Adipocyte (in vitro differentiated cells): ENCODE data around the gene STMN3.
"Not testable (repeated sequence)": the region's sequence is repeated elsewhere in the genome, so short reads cannot be mapped to it uniquely, and the experiment has no call there.

Experiments
- DNase-seq: peaks from one replicate; pipeline ENCODE4 v3.0.0-alpha.2; 2015; ENCODE audit warnings: low read depth
- H3K27me3 ChIP-seq: replicated peaks from 2 replicates; pipeline ENCODE4 v1.7.0; 2013; ENCODE audit warnings: mild to moderate bottlenecking, low read length, moderate library complexity; ENCODE audit not compliant: control insufficient read depth, insufficient read depth
- H3K36me3 ChIP-seq: 2 replicates; pipeline ENCODE4 v1.7.0; 2013; ENCODE audit warnings: low read length, mild to moderate bottlenecking, moderate library complexity; ENCODE audit not compliant: control insufficient read depth, insufficient read depth, severe bottlenecking
- H3K4me1 ChIP-seq: 2 replicates; pipeline ENCODE4 v1.7.0; 2013; ENCODE audit warnings: mild to moderate bottlenecking, low read length, moderate library complexity; ENCODE audit not compliant: control insufficient read depth, insufficient read depth
- H3K4me3 ChIP-seq: 2 replicates; pipeline ENCODE4 v1.7.0; 2013; ENCODE audit warnings: mild to moderate bottlenecking, low read length, moderate library complexity
- H3K9ac ChIP-seq: 2 replicates; pipeline ENCODE4 v1.7.0; 2013; ENCODE audit warnings: mild to moderate bottlenecking, low read length, moderate library complexity
- H3K9me3 ChIP-seq: 2 replicates; pipeline ENCODE4 v1.7.0; 2013; ENCODE audit warnings: mild to moderate bottlenecking, low read length, moderate library complexity; ENCODE audit not compliant: control insufficient read depth

STMN3 gene

GRCh38 chr20:63639093-63639975 lies 13.9 kb downstream of the STMN3 start:
- DNase-seq: no peak
- Histone ChIP-seq H3K4me3 (no peak overlapping the region), H3K27me3 (no peaks in the 10 kb centered on the region)

GRCh38 chr20:63636752-63637628 lies 16.2 kb downstream of the STMN3 start:
- Histone ChIP-seq H3K9me3 (no peaks in the 10 kb centered on the region), H3K4me3 (no peak overlapping the region), H3K4me1 (no peaks in the 10 kb centered on the region), H3K36me3 (no peaks in the 10 kb centered on the region), H3K27me3 (no peaks in the 10 kb centered on the region), H3K9ac (no peak overlapping the region)
- DNase-seq: no peak

More at GRCh38 chr20:63639093-63639975, 13.9 kb downstream of the STMN3 start:
- H3K9ac ChIP-seq: no peak overlapping the region
- no peaks in the 10 kb centered on the region for H3K4me1 ChIP-seq
- H3K9me3 ChIP-seq: no peaks in the 10 kb centered on the region
- H3K36me3 ChIP-seq: no peaks in the 10 kb centered on the region

DNA sequence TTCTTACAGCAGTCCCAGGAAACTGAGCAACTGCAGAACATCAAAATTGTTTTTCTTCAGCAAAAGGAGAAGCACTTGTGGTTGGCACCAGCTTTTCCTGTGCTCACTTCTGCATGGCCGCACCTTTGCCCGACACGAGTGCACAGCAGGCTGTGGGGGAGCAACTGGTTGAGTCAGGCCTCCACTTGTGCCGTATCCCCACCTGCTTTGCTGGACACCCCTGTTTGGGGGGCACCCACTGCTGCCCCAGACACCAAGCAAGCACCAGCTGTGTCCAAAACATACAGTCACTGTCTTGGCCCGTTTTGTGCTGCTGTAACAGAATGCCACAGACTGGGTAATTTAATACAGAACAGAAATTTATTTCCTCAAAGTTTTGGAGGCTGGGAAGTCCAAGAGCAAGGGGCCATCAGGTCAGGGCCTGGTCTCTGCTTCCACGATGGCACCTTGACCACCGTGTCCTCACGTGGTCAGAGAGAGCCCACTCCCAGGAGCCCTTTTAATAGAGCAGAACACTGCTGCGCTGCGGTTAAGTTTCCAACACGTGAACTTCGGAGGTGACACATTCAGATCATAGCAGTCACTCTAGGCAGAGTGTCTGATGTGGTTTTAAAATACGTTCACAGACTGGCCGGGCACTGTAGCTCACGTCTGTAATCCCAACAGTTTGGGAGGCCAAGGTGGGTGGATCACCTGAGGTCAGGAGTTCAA lies 17.6 kb downstream of the STMN3 start:
- H3K27me3 ChIP-seq: no peaks in the 10 kb centered on the region
- no peaks in the 10 kb centered on the region for H3K4me1 ChIP-seq
- no peaks in the 10 kb centered on the region for H3K9me3 ChIP-seq
- H3K36me3 ChIP-seq: no peaks in the 10 kb centered on the region
- DNase-seq: no peak
- no peak overlapping the region for H3K9ac ChIP-seq
- H3K4me3 ChIP-seq: no peak overlapping the region

DNA sequence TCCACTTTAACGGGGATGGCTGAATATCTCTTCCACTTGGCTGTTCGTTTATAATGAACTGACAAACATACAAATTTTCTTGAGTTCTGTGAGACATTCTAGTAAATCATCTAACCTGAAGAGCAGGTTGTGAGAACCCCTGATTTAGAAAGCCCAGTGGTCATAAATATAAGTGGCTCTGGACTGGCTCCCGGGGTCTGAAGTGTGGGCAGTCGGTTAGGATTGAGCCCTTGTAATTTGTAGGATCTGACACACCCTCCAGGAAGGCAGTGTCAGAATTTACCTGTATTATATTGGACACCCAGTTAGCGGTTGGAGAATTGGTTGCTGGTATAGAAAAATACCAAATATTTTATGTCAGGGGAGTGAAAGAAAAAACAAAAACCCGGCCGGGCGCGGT lies 19.5 kb downstream of the STMN3 start:
- Histone ChIP-seq H3K4me1 (peaks cover 3% of the 10 kb centered on the region), H3K4me3 (no peak overlapping the region), H3K27me3 (no peaks in the 10 kb centered on the region), H3K9me3 (no peaks in the 10 kb centered on the region), H3K9ac (no peak overlapping the region), H3K36me3 (no peaks in the 10 kb centered on the region)
- DNase-seq: no peak

DNA sequence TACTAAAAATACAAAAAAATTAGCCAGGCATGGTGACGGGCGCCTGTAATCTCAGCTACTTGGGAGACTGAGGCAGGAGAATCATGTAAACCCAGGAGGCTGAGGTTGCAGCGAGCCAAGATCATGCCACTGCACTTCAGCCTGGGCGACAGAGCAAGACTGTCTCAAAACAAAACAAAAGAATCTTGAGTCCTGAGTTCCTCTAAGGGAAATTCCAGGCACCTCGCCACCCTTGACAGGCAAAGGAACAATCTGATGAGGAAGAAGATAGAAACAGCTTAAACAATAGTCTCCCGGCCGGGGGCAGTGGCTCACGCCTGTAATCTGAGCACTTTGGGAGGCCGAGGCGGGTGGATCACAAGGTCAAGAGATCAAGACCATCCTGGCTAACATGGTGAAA lies 21.8 kb downstream of the STMN3 start:
- H3K27me3 ChIP-seq, DNase-seq, H3K36me3 ChIP-seq, H3K9me3 ChIP-seq, H3K4me3 ChIP-seq, H3K9ac ChIP-seq: not testable (repeated sequence)
- H3K4me1 ChIP-seq: peaks cover 11% of the 10 kb centered on the region

GRCh38 chr20:63630956-63631355 lies 22.3 kb downstream of the STMN3 start:
- H3K9ac ChIP-seq, H3K36me3 ChIP-seq, DNase-seq, H3K9me3 ChIP-seq, H3K27me3 ChIP-seq, H3K4me3 ChIP-seq: not testable (repeated sequence)
- H3K4me1 ChIP-seq: peaks cover 11% of the 10 kb centered on the region

GRCh38 chr20:63628246-63628975 lies 24.8 kb downstream of the STMN3 start:
- H3K36me3 ChIP-seq: no peaks in the 10 kb centered on the region
- peak; percentile 55 for DNase-seq
- peak overlapping the region; percentile 96 for H3K4me3 ChIP-seq
- no peaks in the 10 kb centered on the region for H3K9me3 ChIP-seq
- H3K9ac ChIP-seq: peak overlapping the region; percentile 99
- H3K4me1 ChIP-seq: peaks cover 14% of the 10 kb centered on the region
- H3K27me3 ChIP-seq: no peaks in the 10 kb centered on the region

GRCh38 chr20:63627751-63628245 lies 25.4 kb downstream of the STMN3 start:
- DNase-seq: no peak
- Histone ChIP-seq H3K36me3 (no peaks in the 10 kb centered on the region), H3K4me1 (peaks cover 14% of the 10 kb centered on the region), H3K4me3 (peak overlapping the region; percentile 96), H3K9ac (peak overlapping the region; percentile 99), H3K9me3 (no peaks in the 10 kb centered on the region), H3K27me3 (no peaks in the 10 kb centered on the region)

- Histone ChIP-seq H3K9ac (peak overlapping the region; percentile 99), H3K27me3 (no peaks in the 10 kb centered on the region), H3K4me3 (peak overlapping the region; percentile 96), H3K4me1 (peaks cover 14% of the 10 kb centered on the region), H3K9me3 (no peaks in the 10 kb centered on the region), H3K36me3 (no peaks in the 10 kb centered on the region)
- DNase-seq: peak; percentile 97
Observed at GRCh38 chr20:63627129-63627750, 26.0 kb downstream of the STMN3 start.

DNA sequence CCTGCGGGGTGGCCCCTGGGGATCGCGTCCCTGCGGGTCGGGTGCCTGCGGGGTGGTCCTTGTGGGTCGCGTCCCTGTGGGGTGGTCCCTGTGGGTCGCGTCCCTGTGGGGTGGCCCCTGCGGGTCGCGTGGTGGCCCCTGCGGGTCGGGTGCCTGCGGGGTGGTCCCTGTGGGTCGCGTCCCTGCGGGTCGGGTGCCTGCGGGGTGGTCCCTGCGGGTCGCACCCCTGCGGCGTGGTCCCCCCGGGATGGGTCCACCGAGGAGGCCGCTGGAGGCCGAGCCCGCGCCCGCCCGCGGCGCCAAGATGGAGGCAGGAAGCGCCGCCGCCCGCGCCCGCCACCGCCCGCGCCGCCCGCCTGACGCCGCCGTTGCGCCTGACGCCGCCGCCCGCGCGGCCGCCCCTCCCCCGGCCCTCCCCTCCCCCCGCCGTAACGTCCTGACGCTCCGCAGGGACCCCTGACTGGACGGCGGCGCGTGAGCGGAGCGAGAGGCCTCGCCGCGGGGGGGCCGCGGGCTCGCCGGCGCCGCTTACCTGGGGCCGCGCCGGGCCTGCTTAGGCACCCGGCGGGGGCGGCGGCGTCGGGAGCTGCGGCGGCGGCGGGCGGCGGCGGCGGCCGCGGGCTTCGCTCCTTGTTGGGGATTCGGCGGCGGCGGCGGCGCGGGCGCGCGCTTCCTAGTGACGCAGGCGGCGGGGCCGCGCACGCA lies 26.6 kb downstream of the STMN3 start, which contains the start of gene GMEB2:
Gene GMEB2 (minus strand): TSS at position 678 of the 705 bp plus-strand sequence. CDS start 7,704 bp downstream, outside the sequence.
- no peaks in the 10 kb centered on the region for H3K36me3 ChIP-seq
- H3K27me3 ChIP-seq: no peaks in the 10 kb centered on the region
- H3K9ac ChIP-seq: peak within 1 kb of the TSS; percentile 99
- DNase-seq: peak; percentile 83
- H3K4me1 ChIP-seq: peaks cover 14% of the 10 kb centered on the region
- H3K4me3 ChIP-seq: peak within 1 kb of the TSS; percentile 96
- no peaks in the 10 kb centered on the region for H3K9me3 ChIP-seq
